HEK293T (cell line): ENCODE data around the gene YPEL5.

Experiments used
- ARNT ChIP-seq: fragments of 450-650 bp; IDR thresholded peaks from 2 replicates; pipeline ENCODE4 v1.6.1; 2017; ENCODE audit warnings: mild to moderate bottlenecking
- L3MBTL2 ChIP-seq: fragments of 450-650 bp; conservative IDR thresholded peaks from 2 replicates; pipeline ENCODE4 v1.6.1; 2016; ENCODE audit warnings: mild to moderate bottlenecking

DNA sequence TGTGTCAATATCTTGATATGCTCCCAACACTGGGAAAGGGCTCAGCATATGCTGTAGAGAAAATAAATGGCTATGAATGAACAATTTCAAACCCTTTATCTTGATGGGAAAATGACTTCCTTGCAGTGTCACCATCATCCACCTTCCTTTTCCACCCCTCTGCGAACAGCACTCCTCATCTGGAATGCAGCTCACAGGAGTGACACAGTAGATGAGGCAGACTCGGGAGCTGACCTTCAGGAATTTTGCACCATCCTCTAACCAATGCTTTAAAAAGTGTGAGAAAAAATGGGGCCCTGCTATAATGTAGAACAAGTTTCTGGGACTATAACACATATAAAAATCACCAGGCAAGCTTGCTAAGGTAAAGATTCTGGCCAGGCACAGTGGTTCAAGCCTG lies 41.3 kb upstream of the YPEL5 start:
- no peak for TF ChIP-seq L3MBTL2
- TF ChIP-seq ARNT: no peak
